GM13976 (cell line): Measurements from ENCODE around the gene PNMA5.
A peak's percentile ranks its signal among the peaks of the same experiment; 100 is the strongest.

Source experiments
- DNase-seq: peaks from one replicate; pipeline ENCODE4 v3.0.0; 2012; ENCODE audit warnings: low spot score
- CTCF ChIP-seq: IDR thresholded peaks from 2 replicates; pipeline ENCODE4 v1.5.1; 2012; ENCODE audit warnings: borderline replicate concordance, mild to moderate bottlenecking; ENCODE audit not compliant: insufficient read depth; ENCODE audit errors: extremely low read depth, missing control alignments, control extremely low read depth
- in situ Hi-C: fragments of 300-500 bp; cut with MboI; formaldehyde crosslinking; loops from one replicate; pipeline ENCODE4 v1.12.0; 2022; ENCODE audit warnings: low sequenced_read_pairs, mixed read lengths, inconsistent platforms; ENCODE audit not compliant: unreplicated experiment

PNMA5 gene

GRCh38 chrX:152943826-152944225 is 50.1 kb downstream of the PNMA5 start:
- no peak for TF ChIP-seq CTCF
- in situ Hi-C loops: no loop called here
- no peak for DNase-seq

DNA sequence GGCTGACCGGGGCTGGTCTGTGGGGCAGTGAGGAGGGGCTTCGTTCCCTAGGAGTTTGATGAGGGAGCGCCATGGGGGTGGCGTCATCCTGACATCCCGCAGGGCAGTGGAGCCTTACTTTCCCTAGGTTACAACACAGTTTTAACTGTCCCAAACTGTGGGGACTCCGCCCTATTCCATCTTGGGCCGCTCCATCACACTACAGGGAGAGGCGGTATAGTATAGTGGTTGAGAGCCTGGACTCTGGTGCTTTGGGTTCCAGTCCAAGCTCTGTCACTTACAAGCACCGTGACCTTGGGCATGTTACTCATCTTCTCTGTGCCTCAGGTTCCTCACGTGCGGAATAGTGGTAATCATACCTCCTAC is 51.9 kb downstream of the PNMA5 start:
- no peak for TF ChIP-seq CTCF
- DNase-seq: no peak
- in situ Hi-C loops: no loop called here

DNA sequence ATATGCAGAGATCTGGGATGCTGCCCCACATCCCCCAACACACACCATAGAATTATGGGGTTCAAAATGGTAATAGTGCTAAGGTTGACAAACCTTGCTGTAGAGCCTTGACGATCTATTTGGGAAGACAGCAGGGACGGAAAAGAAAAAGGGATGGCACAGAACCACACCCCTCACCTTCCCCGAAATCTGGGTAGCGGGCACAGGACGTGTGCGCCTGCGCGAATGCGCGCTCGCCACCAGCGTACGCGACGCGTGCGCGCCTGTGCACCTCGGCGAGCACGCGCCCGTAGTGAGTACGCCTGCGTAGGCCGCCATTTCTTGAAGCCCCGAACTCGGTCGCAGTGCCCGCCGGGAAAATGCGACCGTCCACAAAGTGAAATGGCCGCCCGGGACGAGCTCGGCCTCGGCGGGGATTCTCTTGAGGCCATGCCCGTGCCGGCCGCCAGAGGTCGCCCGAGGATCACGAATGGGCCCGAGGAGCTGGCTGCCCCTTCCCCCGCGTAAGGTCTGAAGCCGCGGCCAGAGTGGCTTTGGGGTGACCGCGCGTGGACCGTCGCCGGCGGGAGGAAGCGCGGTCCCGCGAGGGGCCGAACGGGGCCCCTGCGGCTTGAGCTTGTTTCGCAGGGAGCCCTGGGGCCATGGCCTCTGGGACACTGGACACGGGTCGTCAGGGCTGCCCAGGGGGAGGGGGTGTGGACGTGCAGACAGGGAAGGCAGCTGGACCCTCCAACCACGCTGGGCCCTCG is 52.4 kb downstream of the PNMA5 start:
- in situ Hi-C loops: no loop called here
- peak; percentile 94 for DNase-seq
- peak; percentile 82 for TF ChIP-seq CTCF
